ENCODE measurements around the gene ITK. TPM values are rescaled to one million over a fixed set of nuclear protein-coding genes. Genes with fewer than 3 reads are reported as not detected.

Gene ITK
- total and polyA plus RNA-seq, 2 of the 8 experiments (the other 6 are each of a cell fraction or from before 2014, with no cell fraction given), result 0.05 TPM; not detected in 1

GRCh38 chr5:157186309-157187045 is 5.8 kb downstream of the ITK start:
- H2BK12ac ChIP-seq (ENCODE audit: low read depth, low read length), result no peak overlapping the region
- FAIRE-seq, result no peak
- no peaks in the 10 kb centered on the region for H3K36me3 ChIP-seq (ENCODE audit: control insufficient read depth in 2 of 4, insufficient read depth in 4 of 4, low read length in 3 of 4)
- ChIA-PET CTCF (ENCODE audit: partially characterized antibody) (interaction anchor here (0.5 kb wide), 1 partner anchor 1353 kb away, joined by 4 read pairs; no protein-coding TSS in a partner anchor), POLR2A (ENCODE audit: partially characterized antibody) (no interaction called here)
- no peak overlapping the region for H4K91ac ChIP-seq (replicated peaks; ENCODE audit: insufficient read length, low read length)
- no peak overlapping the region for H3K9ac ChIP-seq (replicated peaks in 1 of 4; ENCODE audit: extremely low read depth in 1 of 4, low read depth in 3 of 4, low read length in 3 of 4)
- H3K79me2 ChIP-seq (ENCODE audit: control insufficient read depth in 1 of 2, insufficient read depth in 2 of 2, low read length in 2 of 2), result no peaks in the 10 kb centered on the region
- no peak overlapping the region for H3K14ac ChIP-seq (ENCODE audit: insufficient read length)
- H3K27ac ChIP-seq (ENCODE audit: low read depth, low read length), result no peak overlapping the region
- WGBS, 2 experiments (ENCODE audit: extremely low coverage in 1 of 2, insufficient coverage in 1 of 2, insufficient read length in 1 of 2, insufficient replicate concordance in 2 of 2, low coverage in 1 of 2, low lambda C conversion rate in 2 of 2, missing lambda C conversion rate in 1 of 2), result 83% methylated on average over 10 of the region's 12 CpGs; no CpG with 5 or more reads in 1 of the 2 experiments
- H4K20me1 ChIP-seq (replicated peaks in 1 of 2; ENCODE audit: control insufficient read depth in 1 of 2, insufficient read depth in 2 of 2, low read length in 2 of 2), result peaks cover 0 to 2% of the 10 kb centered on the region in 2 experiments
- no peak overlapping the region for H2BK120ac ChIP-seq (replicated peaks; ENCODE audit: low read depth, low read length)
- peaks cover 1 to 30% (median 12%) of the 10 kb centered on the region in 4 experiments for H3K27me3 ChIP-seq (replicated peaks in 1 of 4; ENCODE audit: control insufficient read depth in 3 of 4, extremely low read depth in 1 of 4, insufficient read depth in 3 of 4, low read length in 3 of 4)
- DNase-seq (ENCODE audit: low read depth in 1 of 2, low spot score in 2 of 2), result no peak
- H3K4me2 ChIP-seq (ENCODE audit: insufficient read depth in 1 of 2, low read depth in 2 of 2, low read length in 2 of 2), result no peak overlapping the region
- no peak overlapping the region for H2BK5ac ChIP-seq (ENCODE audit: low read depth, low read length)
- H3K9me3 ChIP-seq (ENCODE audit: insufficient read depth in 2 of 2, low read depth in 1 of 2, low read length in 1 of 2), result no peaks in the 10 kb centered on the region
- TF ChIP-seq KDM4A (IDR thresholded peaks at IDR 0.05; ENCODE audit: low read depth, low read length, severe bottlenecking), result no peak
- TF ChIP-seq SIN3A (conservative IDR thresholded peaks at IDR 0.05 in 1 of 2, IDR thresholded peaks at IDR 0.05 in 1 of 2; ENCODE audit: low read depth in 1 of 2, low read length in 2 of 2), result no peak
- no peak for TF ChIP-seq JUN (IDR thresholded peaks at IDR 0.05; ENCODE audit: low read depth, low read length)
- 0 out of 2 replicates have a peak overlapping the region, but pooled peaks have one; percentile 44 for H2AK5ac ChIP-seq (ENCODE audit: low read depth, low read length)
- no peak overlapping the region; the same call in 1 of the 2 replicates for H4K8ac ChIP-seq (ENCODE audit: extremely low read depth, insufficient read depth, low read length)
- no peaks in the 10 kb centered on the region for H3K23me2 ChIP-seq (ENCODE audit: low read depth, low read length)
- no peaks in the 10 kb centered on the region for H3K79me1 ChIP-seq (ENCODE audit: low read depth, low read length)
- no peak overlapping the region for H3K4ac ChIP-seq (replicated peaks; ENCODE audit: insufficient read length, low read depth, low read length)
- no peaks in the 10 kb centered on the region for H3K4me1 ChIP-seq (replicated peaks in 1 of 4; ENCODE audit: control insufficient read depth in 3 of 4, insufficient read depth in 4 of 4, low read length in 3 of 4)
- H3K23ac ChIP-seq (ENCODE audit: insufficient read length), result no peak overlapping the region
- no peak overlapping the region for H2BK15ac ChIP-seq (ENCODE audit: low read length)
- no peak overlapping the region for H3K56ac ChIP-seq (replicated peaks; ENCODE audit: insufficient read length, low read depth, low read length)
- H2AFZ ChIP-seq (ENCODE audit: low read length), result no peak overlapping the region
- H4K5ac ChIP-seq (ENCODE audit: insufficient read length, low read depth, low read length), result no peak overlapping the region
- no peak overlapping the region for H2BK20ac ChIP-seq (ENCODE audit: low read length)
- no peak overlapping the region for H3K18ac ChIP-seq (ENCODE audit: extremely low read depth, low read length)
- H3K4me3 ChIP-seq (ENCODE audit: extremely low read depth in 1 of 4, insufficient read depth in 2 of 4, low read depth in 3 of 4, low read length in 4 of 4), result no peak overlapping the region

All from H1 (cell line).